Neutrophil (primary cell): ENCODE measurements around the gene NGF.

Experiments
- H3K27ac ChIP-seq: fragments of 200-600 bp; sonication (generic); 2 replicates; pipeline ENCODE4 v1.5.1; 2016; ENCODE audit warnings: mild to moderate bottlenecking, moderate library complexity
- H3K27me3 ChIP-seq: fragments of 200-600 bp; sonication (generic); 2 replicates; pipeline ENCODE4 v1.6.0; 2016; ENCODE audit warnings: mild to moderate bottlenecking
- H3K36me3 ChIP-seq: fragments of 200-600 bp; sonication (generic); 2 replicates; pipeline ENCODE4 v1.5.1; 2017
- H3K4me1 ChIP-seq, 2 experiments: fragments of 200-600 bp in 1 of 2; sonication (generic) in 1 of 2; 1 replicate in 1 of 2; 2 replicates in 1 of 2; pipeline versions ENCODE4 v1.5.1 to v1.6.1; 2013 to 2016; ENCODE audit warnings: low read depth in 1 of 2, low read length in 1 of 2, mild to moderate bottlenecking in 1 of 2, moderate library complexity in 1 of 2; ENCODE audit not compliant: control insufficient read depth in 1 of 2, insufficient read depth in 1 of 2
- H3K4me3 ChIP-seq, 2 experiments: fragments of 200-600 bp in 1 of 2; sonication (generic) in 1 of 2; 1 replicate in 1 of 2; 2 replicates in 1 of 2; pipeline ENCODE4 v1.5.1; 2013 to 2016; ENCODE audit warnings: low read depth in 1 of 2, low read length in 1 of 2, mild to moderate bottlenecking in 1 of 2, moderate library complexity in 1 of 2
- H3K9me3 ChIP-seq: fragments of 200-600 bp; sonication (generic); 2 replicates; pipeline ENCODE4 v1.5.1; 2016
- CTCF ChIP-seq: fragments of 200-600 bp; sonication (generic); IDR thresholded peaks from 2 replicates; pipeline ENCODE4 v1.5.1; 2016; ENCODE audit warnings: antibody characterized with exemption

The NGF gene

GRCh38 chr1:115300087-115300876 is 37.8 kb downstream of the NGF start:
- no peak for TF ChIP-seq CTCF
- Histone ChIP-seq H3K27me3 (no peaks in the 10 kb centered on the region), H3K4me3 (no peak overlapping the region), H3K9me3 (no peaks in the 10 kb centered on the region), H3K36me3 (no peaks in the 10 kb centered on the region), H3K4me1 (no peaks in the 10 kb centered on the region), H3K27ac (no peak overlapping the region)

- Histone ChIP-seq H3K27ac (no peak overlapping the region), H3K27me3 (no peaks in the 10 kb centered on the region), H3K9me3 (no peaks in the 10 kb centered on the region), H3K4me1 (no peaks in the 10 kb centered on the region), H3K4me3 (no peak overlapping the region), H3K36me3 (no peaks in the 10 kb centered on the region)
- no peak for TF ChIP-seq CTCF
Measured at GRCh38 chr1:115299266-115299665, 38.8 kb downstream of the NGF start.

- H3K27ac ChIP-seq: no peak overlapping the region
- TF ChIP-seq CTCF: no peak
Measured at GRCh38 chr1:115296981-115297380, 41.1 kb downstream of the NGF start.

GRCh38 chr1:115295904-115296696 is 41.9 kb downstream of the NGF start:
- Histone ChIP-seq H3K9me3 (no peaks in the 10 kb centered on the region), H3K4me3 (no peak overlapping the region), H3K27me3 (no peaks in the 10 kb centered on the region), H3K4me1 (no peaks in the 10 kb centered on the region), H3K27ac (no peak overlapping the region), H3K36me3 (no peaks in the 10 kb centered on the region)
- no peak for TF ChIP-seq CTCF

More at GRCh38 chr1:115296981-115297380, 41.1 kb downstream of the NGF start:
- Histone ChIP-seq H3K27me3 (no peaks in the 10 kb centered on the region), H3K36me3 (no peaks in the 10 kb centered on the region), H3K4me1 (no peaks in the 10 kb centered on the region), H3K9me3 (no peaks in the 10 kb centered on the region), H3K4me3 (no peak overlapping the region)

GRCh38 chr1:115293899-115294298 is 44.1 kb downstream of the NGF start:
- H3K36me3 ChIP-seq: no peaks in the 10 kb centered on the region
- no peak overlapping the region for H3K27ac ChIP-seq
- no peak overlapping the region for H3K4me3 ChIP-seq
- H3K4me1 ChIP-seq: no peaks in the 10 kb centered on the region
- TF ChIP-seq CTCF: no peak
- no peaks in the 10 kb centered on the region for H3K9me3 ChIP-seq
- no peaks in the 10 kb centered on the region for H3K27me3 ChIP-seq
